ENCODE data around the gene ZNF423. TPM values are rescaled to one million over a fixed set of nuclear protein-coding genes. Genes with fewer than 3 reads are reported as not detected.
A peak's percentile ranks its signal among the peaks of the same experiment; 100 is the strongest.

The ZNF423 gene
- total and polyA plus RNA-seq, 4 donors, result 1.1 to 14.8 (median 3.3) TPM

DNA sequence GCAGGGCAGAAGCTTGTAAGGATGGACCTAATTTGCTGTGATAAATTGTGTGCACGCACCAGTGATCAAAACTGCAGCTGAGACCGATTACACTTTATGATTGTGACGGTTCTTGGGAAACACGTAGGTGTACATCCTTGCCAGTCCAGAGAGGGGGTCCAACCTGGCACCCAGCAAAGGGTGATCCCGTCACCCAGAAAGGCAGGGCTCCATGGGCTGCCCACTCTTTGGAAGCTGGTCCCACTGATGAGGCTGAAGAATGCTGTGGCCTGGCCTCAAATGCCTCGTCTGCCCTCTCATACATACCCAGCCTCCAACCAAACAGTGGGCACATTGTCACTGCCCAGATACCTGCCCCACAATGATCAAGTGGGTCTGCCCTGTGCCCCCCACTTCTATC, 350.4 kb downstream of the ZNF423 start:
- no peak overlapping the region for H3K27ac ChIP-seq (ENCODE audit: low read depth in 1 of 2, low read length in 1 of 2)
- DNase-seq (no peak), ATAC-seq (ENCODE audit: insufficient read depth, low FRiP score) (no peak)
- H3K36me3 ChIP-seq (ENCODE audit: control insufficient read depth in 4 of 4, insufficient read depth in 4 of 4, low read length in 4 of 4), result peaks cover 0 to 13% (median 2%) of the 10 kb centered on the region in 4 donors
- no peak overlapping the region for H3K9ac ChIP-seq (ENCODE audit: insufficient read depth in 1 of 2, low read length in 2 of 2)
- H3K27me3 ChIP-seq (ENCODE audit: control insufficient read depth in 3 of 3, insufficient read depth in 3 of 3, low read length in 2 of 3), result no peaks in the 10 kb centered on the region
- 90 to 92% methylated on average over 6 of the region's 6 CpGs for WGBS, 2 donors
- no peaks in the 10 kb centered on the region for H3K9me3 ChIP-seq (ENCODE audit: control insufficient read depth in 4 of 4, insufficient read depth in 3 of 4, low read length in 3 of 4)
- H3K4me1 ChIP-seq (ENCODE audit: control insufficient read depth in 5 of 5, insufficient read depth in 5 of 5, low read length in 5 of 5), result no peaks in the 10 kb centered on the region
- no peak for TF ChIP-seq CTCF (IDR thresholded peaks at IDR 0.05; ENCODE audit: control extremely low read depth, extremely low read depth)
- H3K4me3 ChIP-seq, result no peak overlapping the region

GRCh38 chr16:49504626-49505025, 351.3 kb downstream of the ZNF423 start:
- no peaks in the 10 kb centered on the region for H3K27me3 ChIP-seq (ENCODE audit: control insufficient read depth in 3 of 3, insufficient read depth in 3 of 3, low read length in 2 of 3)
- no peaks in the 10 kb centered on the region for H3K4me1 ChIP-seq (ENCODE audit: control insufficient read depth in 5 of 5, insufficient read depth in 5 of 5, low read length in 5 of 5)
- DNase-seq (no peak), ATAC-seq (ENCODE audit: insufficient read depth, low FRiP score) (no peak)
- TF ChIP-seq CTCF (IDR thresholded peaks at IDR 0.05; ENCODE audit: control extremely low read depth, extremely low read depth), result no peak
- H3K36me3 ChIP-seq (ENCODE audit: control insufficient read depth in 4 of 4, insufficient read depth in 4 of 4, low read length in 4 of 4), result peaks cover 0 to 10% (median 2%) of the 10 kb centered on the region in 4 donors
- 92 to 100% methylated on average over 2 of the region's 2 CpGs for WGBS, 2 donors
- no peak overlapping the region for H3K27ac ChIP-seq (ENCODE audit: low read depth in 1 of 2, low read length in 1 of 2)
- H3K9me3 ChIP-seq (ENCODE audit: control insufficient read depth in 4 of 4, insufficient read depth in 3 of 4, low read length in 3 of 4), result no peaks in the 10 kb centered on the region
- H3K9ac ChIP-seq (ENCODE audit: insufficient read depth in 1 of 2, low read length in 2 of 2), result no peak overlapping the region
- H3K4me3 ChIP-seq, result no peak overlapping the region

GRCh38 chr16:49504023-49504364, 351.9 kb downstream of the ZNF423 start:
- Histone ChIP-seq H3K9ac (ENCODE audit: insufficient read depth in 1 of 2, low read length in 2 of 2) (no peak overlapping the region), H3K27me3 (ENCODE audit: control insufficient read depth in 3 of 3, insufficient read depth in 3 of 3, low read length in 2 of 3) (no peaks in the 10 kb centered on the region), H3K27ac (ENCODE audit: low read depth in 1 of 2, low read length in 1 of 2) (no peak overlapping the region), H3K4me3 (no peak overlapping the region), H3K4me1 (ENCODE audit: control insufficient read depth in 5 of 5, insufficient read depth in 5 of 5, low read length in 5 of 5) (no peaks in the 10 kb centered on the region), H3K36me3 (ENCODE audit: control insufficient read depth in 4 of 4, insufficient read depth in 4 of 4, low read length in 4 of 4) (peaks cover 0 to 9% (median 2%) of the 10 kb centered on the region in 4 donors), H3K9me3 (ENCODE audit: control insufficient read depth in 4 of 4, insufficient read depth in 3 of 4, low read length in 3 of 4) (no peaks in the 10 kb centered on the region)
- WGBS, 2 donors, result 27 to 51% methylated on average over 2 of the region's 2 CpGs
- peak in 1 of 3 donors; percentile 46 for DNase-seq
- no peak for ATAC-seq (ENCODE audit: insufficient read depth, low FRiP score)
- no peak for TF ChIP-seq CTCF (IDR thresholded peaks at IDR 0.05; ENCODE audit: control extremely low read depth, extremely low read depth)

Measured in lung (tissue), 12 donors.